Type B pancreatic cell (in vitro differentiated cells): Measurements from ENCODE around the gene TMEM245. TPM values are rescaled to one million over a fixed set of nuclear protein-coding genes. Genes with fewer than 3 reads are reported as not detected.

ENCODE experiments used
- DNase-seq: peaks from one replicate; pipeline ENCODE4 v3.0.0; 2021; ENCODE audit warnings: mixed read lengths; ENCODE audit not compliant: unreplicated experiment; ENCODE audit errors: extremely low spot score
- H3K27ac Mint-ChIP-seq: 2 replicates; pipeline ENCODE4 v1.8.0; 2021; ENCODE audit warnings: mild to moderate bottlenecking, mixed read lengths
- H3K27me3 Mint-ChIP-seq: 2 replicates; pipeline ENCODE4 v1.8.0; 2021; ENCODE audit warnings: mixed read lengths
- H3K36me3 Mint-ChIP-seq: 2 replicates; pipeline ENCODE4 v1.8.0; 2021; ENCODE audit warnings: mixed read lengths
- H3K4me1 Mint-ChIP-seq: one replicate; pipeline ENCODE4 v1.8.0; 2021; ENCODE audit warnings: mixed read lengths; ENCODE audit not compliant: unreplicated experiment
- H3K4me3 Mint-ChIP-seq: 2 replicates; pipeline ENCODE4 v1.8.0; 2021; ENCODE audit warnings: mild to moderate bottlenecking, mixed read lengths
- H3K9me3 Mint-ChIP-seq: 2 replicates; pipeline ENCODE4 v1.8.0; 2021; ENCODE audit warnings: mixed read lengths
- total RNA-seq: library from RNA; stranded (reverse); gene quantifications from 2 replicates; pipeline ENCODE4 v1.2.1, GENCODE V29; 2021; ENCODE audit warnings: low replicate concordance
- TF ChIP-seq, protein P1 (sequence below): fragments of 200-600 bp; sonication (generic); conservative IDR thresholded peaks from 2 replicates; pipeline ENCODE4 v1.5.0; 2021; ENCODE audit warnings: antibody characterized with exemption, mild to moderate bottlenecking

Gene TMEM245
- total RNA-seq, 1 donor from 2014 or later: 44.4 TPM

DNA sequence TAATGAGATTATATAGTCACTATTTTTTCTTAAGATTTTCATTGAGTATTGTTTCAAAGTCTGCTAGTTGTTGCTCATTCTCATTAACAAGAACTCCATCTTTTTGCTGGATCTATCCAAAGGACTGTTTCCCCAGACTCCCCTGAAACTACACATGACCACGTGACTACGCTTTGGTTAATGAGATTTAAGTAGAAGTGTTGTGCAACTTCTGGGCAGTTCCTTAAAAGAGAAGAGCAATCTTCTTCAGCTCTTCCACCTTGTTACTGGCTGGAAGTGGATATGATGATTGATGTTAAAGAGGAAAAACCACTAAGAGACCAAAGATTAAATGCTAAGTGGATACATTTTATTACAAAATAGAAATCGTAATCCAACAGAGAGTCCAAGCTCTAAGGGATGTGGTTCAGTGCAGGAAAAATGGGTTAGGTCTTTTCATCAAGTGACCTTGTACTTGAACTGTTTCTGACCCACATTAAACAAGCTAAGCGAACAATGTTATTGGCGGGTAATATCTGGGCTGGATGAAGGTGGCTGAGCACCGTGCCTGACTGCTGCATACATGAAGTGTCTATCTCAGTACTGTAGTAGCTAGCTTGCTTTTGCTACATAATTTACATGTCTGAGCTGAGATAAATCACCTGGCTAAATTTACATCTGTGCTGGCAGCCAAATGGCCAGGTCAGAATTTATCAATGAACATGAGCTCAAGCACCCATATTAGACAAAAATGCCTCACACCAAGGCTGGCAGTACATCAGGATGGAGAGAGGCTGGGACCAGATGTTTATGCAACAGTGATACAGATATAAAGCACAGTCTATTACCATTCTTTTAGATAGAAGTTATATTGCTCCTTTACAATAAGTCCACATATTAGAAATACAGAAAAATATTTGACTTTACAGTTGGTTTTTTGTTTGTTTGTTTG is 98.9 kb downstream of the TMEM245 start:
- Mint-ChIP-seq H3K9me3 (no peaks in the 10 kb centered on the region), H3K4me1 (peaks cover 21% of the 10 kb centered on the region), H3K36me3 (peaks cover 20% of the 10 kb centered on the region), H3K4me3 (no peak overlapping the region), H3K27me3 (no peaks in the 10 kb centered on the region), H3K27ac (no peak overlapping the region)
- TF ChIP-seq, protein P1, sequence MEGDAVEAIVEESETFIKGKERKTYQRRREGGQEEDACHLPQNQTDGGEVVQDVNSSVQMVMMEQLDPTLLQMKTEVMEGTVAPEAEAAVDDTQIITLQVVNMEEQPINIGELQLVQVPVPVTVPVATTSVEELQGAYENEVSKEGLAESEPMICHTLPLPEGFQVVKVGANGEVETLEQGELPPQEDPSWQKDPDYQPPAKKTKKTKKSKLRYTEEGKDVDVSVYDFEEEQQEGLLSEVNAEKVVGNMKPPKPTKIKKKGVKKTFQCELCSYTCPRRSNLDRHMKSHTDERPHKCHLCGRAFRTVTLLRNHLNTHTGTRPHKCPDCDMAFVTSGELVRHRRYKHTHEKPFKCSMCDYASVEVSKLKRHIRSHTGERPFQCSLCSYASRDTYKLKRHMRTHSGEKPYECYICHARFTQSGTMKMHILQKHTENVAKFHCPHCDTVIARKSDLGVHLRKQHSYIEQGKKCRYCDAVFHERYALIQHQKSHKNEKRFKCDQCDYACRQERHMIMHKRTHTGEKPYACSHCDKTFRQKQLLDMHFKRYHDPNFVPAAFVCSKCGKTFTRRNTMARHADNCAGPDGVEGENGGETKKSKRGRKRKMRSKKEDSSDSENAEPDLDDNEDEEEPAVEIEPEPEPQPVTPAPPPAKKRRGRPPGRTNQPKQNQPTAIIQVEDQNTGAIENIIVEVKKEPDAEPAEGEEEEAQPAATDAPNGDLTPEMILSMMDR: no peak
- DNase-seq: no peak

DNA sequence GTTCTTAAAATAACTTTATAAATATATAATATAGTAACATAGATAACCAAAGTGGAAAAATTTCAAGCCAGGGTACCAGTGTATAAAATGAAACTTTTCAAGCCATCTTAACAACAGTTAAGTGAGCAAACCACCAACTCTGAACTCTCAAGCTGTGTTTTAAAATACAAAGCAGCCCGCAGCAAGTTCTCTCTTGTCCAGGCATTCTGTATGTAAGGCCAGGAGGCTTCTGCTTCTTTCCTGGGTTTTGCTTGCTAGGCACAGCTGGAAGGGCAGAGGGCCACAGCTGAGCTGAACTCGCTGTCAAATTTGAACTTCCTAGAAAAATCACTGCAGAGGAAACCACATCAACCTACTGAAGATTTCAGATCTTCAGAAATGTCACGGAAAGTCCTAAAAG is 99.6 kb downstream of the TMEM245 start:
- Mint-ChIP-seq H3K9me3 (no peaks in the 10 kb centered on the region), H3K27me3 (no peaks in the 10 kb centered on the region), H3K4me3 (no peak overlapping the region), H3K27ac (no peak overlapping the region), H3K4me1 (peaks cover 20% of the 10 kb centered on the region), H3K36me3 (peaks cover 20% of the 10 kb centered on the region)
- TF ChIP-seq, protein P1: no peak
- DNase-seq: no peak

- H3K27ac Mint-ChIP-seq: no peak overlapping the region
- no peak for DNase-seq
- H3K27me3 Mint-ChIP-seq: no peaks in the 10 kb centered on the region
- peaks cover 20% of the 10 kb centered on the region for H3K36me3 Mint-ChIP-seq
- TF ChIP-seq, protein P1: no peak
- no peak overlapping the region for H3K4me3 Mint-ChIP-seq
- H3K4me1 Mint-ChIP-seq: peaks cover 25% of the 10 kb centered on the region
- H3K9me3 Mint-ChIP-seq: no peaks in the 10 kb centered on the region
These were observed 100.3 kb downstream of the TMEM245 start for GRCh38 chr9:109019420-109019819.

GRCh38 chr9:109017493-109017892 is 102.3 kb downstream of the TMEM245 start:
- Mint-ChIP-seq H3K9me3 (no peaks in the 10 kb centered on the region), H3K4me3 (peak overlapping the region; percentile 23), H3K27me3 (no peaks in the 10 kb centered on the region), H3K36me3 (peaks cover 18% of the 10 kb centered on the region), H3K4me1 (peaks cover 28% of the 10 kb centered on the region), H3K27ac (peak overlapping the region; percentile 45)
- TF ChIP-seq, protein P1: no peak
- DNase-seq: no peak

- peaks cover 32% of the 10 kb centered on the region for H3K4me1 Mint-ChIP-seq
- H3K36me3 Mint-ChIP-seq: peaks cover 18% of the 10 kb centered on the region
- DNase-seq: no peak
- H3K27me3 Mint-ChIP-seq: no peaks in the 10 kb centered on the region
- H3K9me3 Mint-ChIP-seq: no peaks in the 10 kb centered on the region
- H3K4me3 Mint-ChIP-seq: no peak overlapping the region
- no peak overlapping the region for H3K27ac Mint-ChIP-seq
- TF ChIP-seq, protein P1: no peak
These were observed 102.7 kb downstream of the TMEM245 start for GRCh38 chr9:109017061-109017460.
